Mucosa of descending colon (tissue), 3 donors: Measurements from ENCODE around the gene RANBP10. TPM values are rescaled to one million over a fixed set of nuclear protein-coding genes. Genes with fewer than 3 reads are reported as not detected.

ENCODE experiments used
- ATAC-seq: fragments of 200-7000 bp; cut with Tn5 transposase; one replicate; pipeline ENCODE4 v1.9.1; 2020; ENCODE audit warnings: mild to moderate bottlenecking, moderate library complexity
- DNase-seq, 3 donors: peaks; one replicate each; pipeline ENCODE4 v3.0.0-alpha.2; 2020
- H3K36me3 ChIP-seq: fragments of 200-600 bp; one replicate; pipeline ENCODE4 v1.8.0; 2021; ENCODE audit warnings: low read depth, mild to moderate bottlenecking
- H3K4me1 ChIP-seq: fragments of 200-600 bp; one replicate; pipeline ENCODE4 v1.8.0; 2021; ENCODE audit warnings: low read depth, mild to moderate bottlenecking
- H3K4me3 ChIP-seq: fragments of 200-600 bp; one replicate; pipeline ENCODE4 v1.8.0; 2021; ENCODE audit warnings: mild to moderate bottlenecking
- H3K9me3 ChIP-seq: fragments of 200-600 bp; one replicate; pipeline ENCODE4 v1.8.0; 2021; ENCODE audit warnings: mild to moderate bottlenecking
- intact Hi-C, 2 donors: fragments of 100-400 bp; cut with DNase I in 1 of 2; cut with micrococcal nuclease in 1 of 2; formaldehyde crosslinking; loops; one replicate each; pipeline versions ENCODE4 v1.11.0 to v1.11.1; 2022; cut with DNase I, micrococcal nuclease
- total RNA-seq, 3 donors: library from RNA; stranded (reverse); fragmentation: NEBNext Ultra II Directional in 2 of 3; extraction: Animal tissue kit (Norgen Biotek cat#: 25700) in 2 of 3; gene quantifications; one replicate each; pipeline versions ENCODE4 v1.2.1 to v1.2.4, GENCODE V29; 2021 to 2023
- TF ChIP-seq, protein P1 (sequence below): fragments of 200-600 bp; IDR thresholded peaks from one replicate; pipeline ENCODE4 v1.8.0; 2022; ENCODE audit warnings: antibody characterized with exemption, mild to moderate bottlenecking
- donor health status: DM: no; HTN: no; CAD: no; lungs with moderate emphysema.
- donor health status: DM: no; HTN: no; CAD: no.
- donor health status: DM: no; HTN: yes; CAD: no.

The RANBP10 gene
- total RNA-seq, 3 donors from 2014 or later: 19.6 to 24.1 (median 20.6) TPM

DNA sequence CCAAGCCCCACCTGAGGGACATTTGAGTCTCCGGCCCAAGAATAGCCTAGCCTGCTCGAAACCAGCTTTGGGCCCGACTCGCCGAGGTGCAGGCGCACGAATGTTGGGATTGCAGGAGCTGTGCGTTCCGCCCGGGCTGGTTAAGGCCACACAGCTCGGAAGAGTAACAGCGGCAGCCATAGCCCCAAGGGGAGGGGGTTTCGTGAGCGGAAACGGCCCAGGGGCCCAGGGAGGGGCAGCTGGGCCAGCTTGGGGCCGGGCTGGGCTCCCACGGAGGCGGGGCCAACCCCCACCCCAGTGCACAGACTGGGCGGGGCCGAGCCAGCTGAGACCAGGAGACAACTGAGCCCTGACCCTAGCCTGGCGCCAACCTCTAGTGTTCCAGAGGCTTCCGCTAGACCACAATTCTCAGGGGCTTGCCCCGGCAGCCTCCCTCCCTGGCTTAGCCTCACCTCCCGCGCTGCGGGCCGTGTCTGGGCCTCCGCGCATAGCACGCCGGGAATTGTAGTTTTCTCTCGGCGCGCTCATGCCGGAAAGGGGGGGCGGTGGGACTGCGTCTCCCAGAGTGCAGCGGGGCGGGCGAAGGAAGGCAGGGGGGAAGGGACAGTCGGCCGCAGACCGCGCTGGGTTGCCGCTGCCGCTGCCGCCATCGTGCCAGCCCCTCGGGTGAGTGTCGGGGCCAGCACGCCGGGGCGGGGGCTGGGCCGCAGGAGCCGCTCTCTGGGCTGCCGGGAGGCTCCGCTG is 40.1 kb upstream of the RANBP10 start, which contains the start of gene NUTF2:
NUTF2 (plus strand) TSS at position 614 of the 744 bp plus-strand sequence. CDS start 18,198 bp downstream, outside the sequence.
- TF ChIP-seq, protein P1, sequence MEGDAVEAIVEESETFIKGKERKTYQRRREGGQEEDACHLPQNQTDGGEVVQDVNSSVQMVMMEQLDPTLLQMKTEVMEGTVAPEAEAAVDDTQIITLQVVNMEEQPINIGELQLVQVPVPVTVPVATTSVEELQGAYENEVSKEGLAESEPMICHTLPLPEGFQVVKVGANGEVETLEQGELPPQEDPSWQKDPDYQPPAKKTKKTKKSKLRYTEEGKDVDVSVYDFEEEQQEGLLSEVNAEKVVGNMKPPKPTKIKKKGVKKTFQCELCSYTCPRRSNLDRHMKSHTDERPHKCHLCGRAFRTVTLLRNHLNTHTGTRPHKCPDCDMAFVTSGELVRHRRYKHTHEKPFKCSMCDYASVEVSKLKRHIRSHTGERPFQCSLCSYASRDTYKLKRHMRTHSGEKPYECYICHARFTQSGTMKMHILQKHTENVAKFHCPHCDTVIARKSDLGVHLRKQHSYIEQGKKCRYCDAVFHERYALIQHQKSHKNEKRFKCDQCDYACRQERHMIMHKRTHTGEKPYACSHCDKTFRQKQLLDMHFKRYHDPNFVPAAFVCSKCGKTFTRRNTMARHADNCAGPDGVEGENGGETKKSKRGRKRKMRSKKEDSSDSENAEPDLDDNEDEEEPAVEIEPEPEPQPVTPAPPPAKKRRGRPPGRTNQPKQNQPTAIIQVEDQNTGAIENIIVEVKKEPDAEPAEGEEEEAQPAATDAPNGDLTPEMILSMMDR: no peak
- no peaks in the 10 kb centered on the region for H3K36me3 ChIP-seq
- H3K9me3 ChIP-seq: no peaks in the 10 kb centered on the region
- DNase-seq (peak; percentile 97 to 98 (median 98)), ATAC-seq (peak; percentile 83)
- intact Hi-C loops: no loop called here
- H3K4me1 ChIP-seq: peaks cover 40% of the 10 kb centered on the region
- H3K4me3 ChIP-seq: peak within 1 kb of the TSS; percentile 91

DNA sequence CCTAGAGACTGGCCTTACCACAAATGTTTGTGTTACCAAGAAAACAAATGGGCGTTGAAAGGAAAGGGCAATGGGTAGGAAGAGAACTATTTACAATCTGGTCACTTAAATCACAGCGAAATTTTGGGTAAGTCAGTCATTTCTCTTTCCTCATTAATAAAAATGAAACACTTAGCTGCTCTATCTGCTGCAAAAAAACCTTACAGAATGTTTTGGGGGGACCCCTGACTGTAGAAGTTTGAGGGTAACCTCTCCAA is 39.6 kb upstream of the RANBP10 start:
- Histone ChIP-seq H3K4me1 (peaks cover 40% of the 10 kb centered on the region), H3K36me3 (no peaks in the 10 kb centered on the region), H3K4me3 (peak overlapping the region; percentile 91), H3K9me3 (no peaks in the 10 kb centered on the region)
- TF ChIP-seq, protein P1: no peak
- DNase-seq (no peak), ATAC-seq (no peak)
- intact Hi-C loops: no loop called here

DNA sequence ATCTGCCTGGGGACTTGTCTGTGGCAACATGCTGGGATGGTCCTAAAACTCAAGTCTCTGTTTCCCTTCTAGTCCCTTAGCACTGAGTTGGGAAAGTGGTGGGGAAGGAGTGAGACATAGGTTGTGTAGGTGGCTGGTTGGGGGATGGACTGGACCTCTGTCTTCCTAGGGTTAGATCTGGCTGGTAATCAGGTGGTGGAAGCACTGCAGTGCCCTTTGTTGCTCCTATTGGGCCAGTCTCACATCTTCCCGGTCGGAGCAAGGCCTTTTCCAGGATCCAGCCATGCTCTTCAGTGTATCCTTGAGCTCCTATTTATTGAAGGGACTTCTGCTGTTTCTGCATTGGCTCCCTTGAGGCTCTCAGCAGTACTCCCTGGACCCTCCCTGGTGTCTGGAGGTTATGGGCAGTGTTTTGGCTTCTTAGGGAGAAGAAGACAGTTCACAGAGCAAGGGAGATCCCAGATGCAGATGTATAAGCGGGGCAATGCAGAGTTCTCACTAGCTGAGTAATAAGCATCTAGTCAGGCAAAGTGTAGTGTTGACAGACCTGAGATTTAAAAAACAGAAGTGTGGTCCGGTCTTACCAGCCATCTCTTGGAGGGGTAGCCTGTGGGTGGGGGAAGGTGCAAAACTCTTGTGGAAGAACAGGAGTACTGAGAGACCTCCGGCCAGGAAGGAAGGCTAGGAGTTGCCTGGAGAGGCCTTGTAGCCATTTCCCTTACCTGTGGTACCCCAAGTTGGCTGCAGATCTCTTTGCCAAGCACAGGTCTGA is 39.1 kb upstream of the RANBP10 start:
- TF ChIP-seq, protein P1: no peak
- intact Hi-C loops: no loop called here
- Histone ChIP-seq H3K4me3 (no peak overlapping the region), H3K36me3 (no peaks in the 10 kb centered on the region), H3K4me1 (peaks cover 40% of the 10 kb centered on the region), H3K9me3 (no peaks in the 10 kb centered on the region)
- peak in 1 of 3 donors; percentile 26 for DNase-seq
- no peak for ATAC-seq

DNA sequence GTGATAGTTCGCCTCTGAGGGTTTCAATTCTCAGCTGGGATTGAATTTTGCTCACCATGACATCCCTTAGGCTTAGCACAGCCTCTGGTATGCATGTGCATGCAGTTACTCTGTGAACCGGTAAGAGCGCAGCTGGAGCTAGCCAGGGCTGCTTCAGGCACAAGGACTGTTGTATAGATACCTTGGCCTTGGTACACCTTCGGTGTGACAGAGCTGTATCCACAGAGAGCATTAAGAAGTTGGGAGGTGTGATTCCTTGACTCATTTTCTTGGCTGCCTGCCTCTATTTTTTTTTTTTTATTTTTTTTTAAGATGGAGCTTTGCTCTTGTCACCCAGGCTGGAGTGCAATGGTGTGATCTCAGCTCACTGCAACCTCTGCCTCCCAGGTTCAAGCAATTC is 38.1 kb upstream of the RANBP10 start:
- Histone ChIP-seq H3K36me3 (no peaks in the 10 kb centered on the region), H3K4me1 (peaks cover 40% of the 10 kb centered on the region), H3K9me3 (no peaks in the 10 kb centered on the region), H3K4me3 (no peak overlapping the region)
- intact Hi-C loops: no loop called here
- DNase-seq: no peak
- ATAC-seq: no peak
- TF ChIP-seq, protein P1: no peak

DNA sequence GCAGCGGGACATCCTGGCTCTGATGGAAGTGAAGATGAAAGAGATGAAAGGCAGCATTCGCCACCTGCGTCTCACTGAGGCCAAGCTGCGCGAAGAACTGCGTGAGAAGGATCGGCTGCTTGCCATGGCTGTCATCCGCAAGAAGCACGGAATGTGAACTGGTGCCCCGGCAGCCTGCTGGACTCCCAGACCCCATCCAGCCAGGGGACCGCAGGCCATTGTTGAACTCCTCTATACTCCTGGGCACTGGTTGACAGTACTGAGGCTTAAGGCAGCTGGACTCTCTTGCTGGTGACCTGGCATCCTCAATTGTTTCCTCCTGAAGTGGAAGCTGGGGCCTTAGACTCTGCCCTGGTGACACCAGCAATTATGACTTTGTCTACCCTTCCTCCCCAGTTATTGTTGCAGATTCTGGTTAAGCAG is 37.0 kb upstream of the RANBP10 start:
- H3K4me3 ChIP-seq: no peak overlapping the region
- intact Hi-C loops: no loop called here
- DNase-seq: peak in 1 of 3 donors; percentile 30
- H3K36me3 ChIP-seq: no peaks in the 10 kb centered on the region
- TF ChIP-seq, protein P1: no peak
- H3K9me3 ChIP-seq: no peaks in the 10 kb centered on the region
- H3K4me1 ChIP-seq: peaks cover 39% of the 10 kb centered on the region
- ATAC-seq: no peak
